VCaP (cell line): ENCODE measurements around the gene FOXF2.

Source experiments
- H3K27ac ChIP-seq: fragments of 450-650 bp; 2 replicates; pipeline ENCODE4 v1.5.1; 2017
- TF ChIP-seq, protein P1 (sequence below): fragments of 450-650 bp; conservative IDR thresholded peaks from 2 replicates; pipeline ENCODE4 v1.5.1; 2017; ENCODE audit warnings: mild to moderate bottlenecking, moderate library complexity

The FOXF2 gene

DNA sequence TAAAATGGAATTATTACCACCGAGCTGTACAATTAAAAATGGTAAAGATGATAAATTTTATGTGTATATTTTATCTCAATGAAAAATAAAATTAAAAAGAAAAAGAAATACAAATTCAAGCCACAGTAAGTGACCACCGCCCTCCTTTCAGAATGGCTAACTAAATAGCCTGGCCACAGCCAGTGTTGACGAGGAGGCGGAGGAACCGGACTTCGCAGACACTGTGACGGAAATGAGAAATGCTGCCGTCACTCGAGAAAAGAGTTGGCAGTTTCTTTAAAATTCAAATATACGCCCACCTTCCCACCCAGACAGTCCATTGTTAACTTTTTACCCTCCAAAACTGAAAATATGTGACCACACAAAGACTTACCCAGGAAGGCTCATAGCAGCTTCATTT is 50.0 kb downstream of the FOXF2 start:
- TF ChIP-seq, protein P1, sequence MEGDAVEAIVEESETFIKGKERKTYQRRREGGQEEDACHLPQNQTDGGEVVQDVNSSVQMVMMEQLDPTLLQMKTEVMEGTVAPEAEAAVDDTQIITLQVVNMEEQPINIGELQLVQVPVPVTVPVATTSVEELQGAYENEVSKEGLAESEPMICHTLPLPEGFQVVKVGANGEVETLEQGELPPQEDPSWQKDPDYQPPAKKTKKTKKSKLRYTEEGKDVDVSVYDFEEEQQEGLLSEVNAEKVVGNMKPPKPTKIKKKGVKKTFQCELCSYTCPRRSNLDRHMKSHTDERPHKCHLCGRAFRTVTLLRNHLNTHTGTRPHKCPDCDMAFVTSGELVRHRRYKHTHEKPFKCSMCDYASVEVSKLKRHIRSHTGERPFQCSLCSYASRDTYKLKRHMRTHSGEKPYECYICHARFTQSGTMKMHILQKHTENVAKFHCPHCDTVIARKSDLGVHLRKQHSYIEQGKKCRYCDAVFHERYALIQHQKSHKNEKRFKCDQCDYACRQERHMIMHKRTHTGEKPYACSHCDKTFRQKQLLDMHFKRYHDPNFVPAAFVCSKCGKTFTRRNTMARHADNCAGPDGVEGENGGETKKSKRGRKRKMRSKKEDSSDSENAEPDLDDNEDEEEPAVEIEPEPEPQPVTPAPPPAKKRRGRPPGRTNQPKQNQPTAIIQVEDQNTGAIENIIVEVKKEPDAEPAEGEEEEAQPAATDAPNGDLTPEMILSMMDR = no peak
- H3K27ac ChIP-seq = no peak overlapping the region

DNA sequence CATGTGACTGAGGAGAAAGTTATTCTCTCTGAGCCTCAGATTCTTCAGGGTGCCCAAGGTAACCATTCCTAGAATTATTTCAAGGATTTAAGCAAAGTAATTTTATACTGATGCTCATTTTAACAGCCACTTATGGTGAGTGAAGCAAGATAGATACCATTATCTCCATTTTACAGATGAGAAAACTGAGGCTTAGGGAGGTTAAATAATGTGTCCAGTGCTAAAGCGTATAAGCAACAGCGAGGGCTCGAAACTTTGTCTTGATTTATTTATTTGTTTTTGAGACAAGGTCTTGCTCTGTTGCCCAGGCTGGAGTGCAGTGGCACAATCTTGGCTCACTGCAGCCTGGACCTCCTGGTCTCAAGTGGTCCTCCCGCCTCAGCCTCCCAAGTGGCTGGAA is 53.6 kb downstream of the FOXF2 start:
- TF ChIP-seq, protein P1 = no peak
- no peak overlapping the region for H3K27ac ChIP-seq
